Frontal cortex (tissue), 4 donors: ENCODE results near the gene PGM2. TPM values are rescaled to one million over a fixed set of nuclear protein-coding genes. Genes with fewer than 3 reads are reported as not detected.
"Not testable (repeated sequence)": the region's sequence is repeated elsewhere in the genome, so short reads cannot be mapped to it uniquely, and the experiment has no call there.

Source experiments
- DNase-seq, 2 donors: peaks; one replicate each; pipeline ENCODE4 v3.0.0; 2012; ENCODE audit warnings: low spot score in 2 of 2
- FAIRE-seq: peaks from 2 replicates; lab custom pipeline; 2012; peaks lifted over from hg19 to GRCh38; lab: Jason Lieb, UNC
- total RNA-seq: library from RNA; depleted of rRNA; stranded (reverse); fragments of >200 nt; gene quantifications from one replicate; pipeline ENCODE4 v1.2.3, GENCODE V29; 2014
- donor health status: control.
- donor health status: control.
- donor health status: control.

Gene PGM2
- total RNA-seq, result 10.6 TPM

DNA sequence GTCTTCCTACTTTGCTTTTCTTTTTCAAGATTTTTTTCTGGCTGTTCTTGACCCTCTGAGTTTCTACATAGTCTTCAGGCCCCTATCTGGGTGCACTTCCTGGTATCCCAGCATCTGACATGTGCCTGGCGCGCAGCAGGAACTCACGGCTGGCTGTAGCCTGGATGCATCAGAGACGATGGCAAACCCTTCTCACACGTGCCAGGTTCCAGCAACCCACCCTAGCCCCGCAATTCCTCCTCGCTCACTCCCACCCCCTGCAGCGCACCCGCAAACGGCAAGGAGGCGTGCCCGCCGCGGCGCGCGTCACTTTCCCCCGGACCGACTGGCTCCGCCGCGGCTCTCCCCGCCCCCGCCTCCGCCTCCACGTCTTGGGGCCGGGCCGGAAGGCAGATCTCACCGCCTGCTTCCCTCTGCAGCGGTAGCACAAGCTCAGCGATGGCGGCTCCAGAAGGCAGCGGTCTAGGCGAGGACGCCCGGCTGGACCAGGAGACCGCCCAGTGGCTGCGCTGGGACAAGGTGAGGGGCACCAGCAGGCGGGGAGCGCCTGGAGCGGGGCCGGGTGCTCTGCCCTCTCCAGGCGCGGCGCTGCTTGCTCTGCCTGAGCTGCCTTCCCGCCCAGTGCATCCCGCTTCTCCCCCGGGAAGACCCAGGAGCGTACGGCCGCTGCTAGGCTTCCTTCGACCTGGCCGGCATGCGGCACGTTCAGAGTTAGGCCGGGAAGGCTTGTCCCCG lies at the start of gene PGM2:
Gene PGM2, plus strand, starts transcription at position 392 of the 735 bp plus-strand sequence. Its CDS starts 47 bp downstream, at position 439.
- no peak for FAIRE-seq
- peak; percentile 67 to 86 for DNase-seq

DNA sequence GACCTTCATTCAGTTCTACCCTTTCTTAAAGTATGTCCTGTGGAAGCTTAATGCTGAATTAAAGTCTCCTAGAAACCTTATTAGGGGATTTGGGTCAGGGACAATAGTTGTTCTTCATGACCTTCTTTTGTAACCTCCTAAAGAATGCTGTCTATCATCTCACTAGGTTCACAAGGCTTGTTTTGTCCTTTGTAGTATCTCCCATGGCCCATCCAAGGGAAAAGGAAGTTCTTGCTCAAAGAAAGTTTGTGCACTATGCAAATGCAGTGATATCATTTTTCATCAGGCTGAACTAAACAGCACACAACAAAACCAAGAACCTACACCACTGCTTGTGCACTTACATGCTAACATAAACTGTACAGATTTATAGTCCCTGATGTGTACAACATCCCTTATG lies 46.6 kb upstream of the PGM2 start:
- FAIRE-seq, result no peak
- DNase-seq, result no peak

DNA sequence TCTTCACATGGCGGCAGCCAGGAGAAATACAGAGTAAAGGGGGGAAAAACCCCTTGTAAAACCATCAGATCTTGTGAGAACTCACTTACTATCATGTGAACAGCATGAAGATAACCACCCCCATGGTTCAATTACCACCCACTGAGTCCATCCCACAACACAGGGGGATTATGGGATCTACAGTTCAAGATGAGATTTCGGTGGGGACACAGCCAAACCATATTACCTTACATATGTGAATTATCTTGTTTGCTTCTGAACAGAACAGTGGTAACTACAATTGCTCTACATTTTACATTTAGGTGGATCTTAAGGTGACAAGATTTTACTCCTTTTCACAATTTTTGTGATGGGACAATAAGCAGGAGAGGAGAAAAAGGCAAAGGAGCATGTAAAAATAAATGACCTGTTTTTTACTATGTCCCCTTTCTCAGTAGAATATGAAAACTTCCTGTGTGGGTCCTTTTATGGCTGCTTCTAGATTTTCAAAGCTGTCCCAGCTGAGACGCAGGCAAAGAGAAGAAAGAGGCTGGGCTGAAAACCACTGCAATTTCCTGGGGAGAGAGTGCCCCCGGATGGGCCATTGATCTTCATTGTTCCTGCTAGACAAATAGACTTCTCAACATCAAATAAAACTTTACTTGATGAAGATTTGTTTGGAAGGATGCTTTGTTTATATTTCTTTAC lies 45.9 kb upstream of the PGM2 start:
- FAIRE-seq, result no peak

DNA sequence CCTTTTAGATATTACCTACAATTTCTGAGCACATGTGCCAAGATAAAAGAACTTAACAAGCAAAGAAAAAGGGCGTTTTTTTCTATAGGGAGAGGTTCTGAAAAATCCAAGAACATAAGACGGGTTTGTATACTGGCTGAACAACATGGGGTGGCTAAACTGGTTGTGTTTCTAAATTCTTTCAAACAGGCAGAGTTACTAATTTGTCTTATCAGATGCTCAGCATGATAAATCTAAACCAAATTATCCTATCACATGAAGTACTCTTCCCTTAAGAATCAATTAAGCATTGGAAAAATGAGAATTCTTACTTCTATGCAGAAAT lies 45.4 kb upstream of the PGM2 start:
- no peak for DNase-seq
- FAIRE-seq, result no peak

More for the DNA sequence above, 45.9 kb upstream of the PGM2 start:
- no peak for DNase-seq

DNA sequence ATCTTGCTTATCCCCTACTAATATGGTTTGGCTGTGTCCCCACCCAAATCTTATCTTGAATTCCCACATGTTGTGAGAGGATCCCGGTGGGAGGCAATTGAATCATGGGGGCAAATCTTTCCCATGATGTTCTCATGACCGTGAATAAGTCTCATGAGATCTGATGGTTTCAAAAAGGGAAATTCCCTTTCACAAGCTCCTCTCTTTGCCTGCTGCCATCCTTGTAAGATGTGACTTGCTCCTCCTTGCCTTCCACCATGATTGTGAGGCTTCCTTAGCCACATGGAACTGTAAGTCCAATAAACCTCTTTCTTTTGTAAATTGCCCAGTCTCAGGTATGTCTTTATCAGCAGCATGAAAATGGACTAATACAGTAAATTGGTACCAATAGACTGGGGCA lies 40.2 kb upstream of the PGM2 start:
- FAIRE-seq, DNase-seq: not testable (repeated sequence)

DNA sequence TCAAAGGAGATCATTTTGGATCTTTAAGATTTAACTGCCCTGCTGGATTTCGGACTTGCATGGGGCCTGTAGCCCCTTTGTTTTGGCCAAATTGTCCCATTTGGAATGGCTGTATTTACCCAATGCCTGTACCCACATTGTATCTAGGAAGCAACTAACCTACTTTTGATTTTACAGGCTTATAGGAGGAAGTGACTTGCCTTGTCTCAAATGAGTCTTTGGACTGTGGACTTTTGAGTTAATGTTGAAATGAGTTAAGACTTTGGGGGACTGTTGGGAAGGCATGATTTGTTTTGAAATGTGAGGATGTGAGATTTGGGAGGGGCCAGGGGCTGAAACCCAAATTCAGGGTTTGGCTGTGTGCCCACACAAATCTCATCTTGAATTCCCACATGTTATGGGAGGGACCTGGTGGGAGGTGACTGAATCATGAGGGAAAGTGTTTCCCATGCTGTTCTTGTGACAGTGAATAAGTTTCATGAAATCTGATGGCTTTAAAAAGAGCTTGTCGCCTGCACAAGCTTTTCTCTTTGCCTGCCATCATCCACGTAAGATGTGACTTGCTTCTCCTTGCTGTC lies 38.5 kb upstream of the PGM2 start:
- FAIRE-seq, DNase-seq: not testable (repeated sequence)

DNA sequence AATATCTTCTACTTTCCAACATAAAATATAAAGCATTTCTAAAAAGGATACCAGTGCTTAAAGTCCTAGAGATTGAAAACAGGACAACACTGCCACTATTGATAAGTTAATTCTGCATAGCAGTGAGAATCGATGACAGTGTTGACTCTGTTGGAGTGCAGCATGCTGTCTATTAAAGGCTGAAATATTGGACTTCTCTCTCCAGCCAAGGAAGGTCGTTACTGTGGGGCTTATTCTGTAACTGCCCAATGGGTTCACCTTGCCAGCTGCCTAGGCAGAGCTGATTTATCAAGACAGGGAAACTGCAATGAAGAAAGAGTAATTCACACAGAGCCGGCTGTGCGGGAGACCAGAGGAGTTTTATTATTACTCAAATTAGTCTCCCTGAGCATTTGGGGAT lies 37.7 kb upstream of the PGM2 start:
- DNase-seq (no peak), FAIRE-seq (no peak)

DNA sequence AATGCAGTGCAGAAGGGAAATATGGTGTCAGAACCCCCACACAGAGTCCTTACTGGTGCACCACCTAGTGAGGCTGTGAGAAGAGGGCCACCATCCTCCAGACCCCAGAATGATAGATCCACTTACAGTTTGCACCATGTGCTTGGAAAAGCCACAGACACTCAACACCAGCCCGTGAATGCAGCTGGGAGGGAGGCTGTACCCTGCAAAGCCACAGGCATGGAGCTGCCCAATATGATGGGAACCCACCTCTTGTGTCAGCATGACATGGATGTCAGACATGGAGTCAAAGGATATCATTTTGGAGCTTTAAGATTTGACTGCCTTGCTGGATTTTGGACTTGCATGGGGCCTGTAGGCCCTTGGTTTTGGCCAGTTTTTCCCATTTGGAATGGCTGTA lies 34.2 kb upstream of the PGM2 start:
- no peak for FAIRE-seq

DNA sequence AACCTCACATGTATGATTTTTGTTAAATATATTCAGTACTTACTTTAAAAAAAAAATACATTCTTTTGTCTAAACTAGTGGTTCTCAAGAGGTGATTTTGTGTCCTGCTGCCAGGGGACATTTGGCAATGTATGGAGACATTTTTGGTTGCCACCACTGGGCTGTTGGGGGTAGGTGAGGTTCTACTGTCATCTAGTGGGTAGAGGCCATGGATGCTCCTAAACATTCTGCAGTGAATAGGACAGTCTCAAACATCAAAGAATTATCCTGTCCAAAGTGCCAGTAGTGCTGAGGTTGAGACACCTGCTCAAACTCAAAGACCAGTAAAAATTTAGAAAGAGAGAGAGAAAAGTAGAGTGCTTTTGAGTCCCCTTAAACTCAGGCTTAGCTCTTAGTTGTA lies 32.9 kb upstream of the PGM2 start:
- FAIRE-seq, result no peak
- DNase-seq, result no peak

More for the DNA sequence above, 34.2 kb upstream of the PGM2 start:
- no peak for DNase-seq

DNA sequence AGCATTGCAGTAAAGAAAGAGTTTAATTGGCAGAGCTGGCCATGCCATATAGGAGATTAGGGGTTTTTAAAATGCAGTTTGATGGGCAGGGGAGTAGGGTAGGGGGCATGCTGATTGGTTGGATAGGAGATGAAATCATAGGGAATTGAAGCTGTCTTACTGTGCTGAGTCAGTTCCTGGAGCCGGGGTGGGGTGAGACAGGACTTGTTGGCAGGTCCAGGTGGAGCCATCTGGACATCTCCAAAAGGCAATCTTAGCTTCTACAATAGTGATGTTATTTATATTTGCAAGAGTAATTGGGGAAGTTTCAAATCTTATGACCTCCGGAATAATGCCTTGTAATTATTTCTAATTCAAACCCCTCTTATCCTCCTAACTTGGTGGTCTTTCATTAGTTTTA lies 32.4 kb upstream of the PGM2 start:
- DNase-seq, result no peak
- no peak for FAIRE-seq

DNA sequence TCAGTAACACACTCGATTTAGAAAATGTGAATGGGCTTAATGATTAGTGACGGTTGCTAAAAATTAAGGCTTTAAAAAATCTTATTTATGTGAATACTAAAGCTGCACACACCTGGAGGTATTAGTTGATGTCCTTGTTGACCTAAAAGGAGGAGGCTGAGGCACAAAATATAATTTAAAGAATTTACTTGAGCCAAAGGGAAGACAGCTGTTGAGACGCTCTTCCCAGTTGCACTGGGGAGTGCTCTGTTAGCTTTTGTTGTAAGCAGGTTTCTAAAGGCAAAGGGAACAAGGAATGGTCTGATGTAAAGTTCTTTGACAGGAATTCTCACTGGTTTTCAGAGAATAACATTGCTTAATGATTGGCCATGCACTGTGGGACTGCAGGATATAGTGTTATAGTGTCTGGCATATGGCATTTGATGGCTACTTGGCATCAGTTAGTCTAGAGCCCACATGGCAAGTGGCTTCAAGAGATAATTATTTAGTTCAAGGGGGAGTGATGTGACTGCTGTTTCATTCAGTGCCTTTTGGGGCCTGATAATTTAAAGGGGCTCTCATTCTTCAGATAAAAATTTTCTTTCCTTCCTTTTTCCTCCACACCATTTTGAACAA lies 30.8 kb upstream of the PGM2 start:
- FAIRE-seq, result no peak
- no peak for DNase-seq

DNA sequence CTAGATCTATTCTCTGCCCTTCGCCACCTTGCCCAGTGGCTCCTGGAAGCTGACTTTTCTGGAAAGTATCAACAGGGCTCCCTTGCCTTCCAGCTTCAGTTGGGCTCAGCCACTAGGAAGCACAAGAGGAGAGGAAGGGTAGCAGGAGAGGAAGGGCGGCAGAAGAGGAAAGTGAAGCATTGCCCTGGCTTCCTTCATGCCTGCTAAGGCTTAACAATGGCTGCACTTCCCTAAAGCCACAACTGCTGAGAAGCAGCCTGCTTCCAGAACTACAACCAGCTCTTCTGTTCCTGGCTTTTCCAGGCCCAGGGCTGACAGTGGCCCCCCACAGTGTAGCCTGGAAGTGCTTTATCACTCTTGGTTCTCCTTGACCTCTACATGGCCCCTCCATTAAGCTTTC lies 29.1 kb upstream of the PGM2 start:
- DNase-seq (no peak), FAIRE-seq (no peak)

DNA sequence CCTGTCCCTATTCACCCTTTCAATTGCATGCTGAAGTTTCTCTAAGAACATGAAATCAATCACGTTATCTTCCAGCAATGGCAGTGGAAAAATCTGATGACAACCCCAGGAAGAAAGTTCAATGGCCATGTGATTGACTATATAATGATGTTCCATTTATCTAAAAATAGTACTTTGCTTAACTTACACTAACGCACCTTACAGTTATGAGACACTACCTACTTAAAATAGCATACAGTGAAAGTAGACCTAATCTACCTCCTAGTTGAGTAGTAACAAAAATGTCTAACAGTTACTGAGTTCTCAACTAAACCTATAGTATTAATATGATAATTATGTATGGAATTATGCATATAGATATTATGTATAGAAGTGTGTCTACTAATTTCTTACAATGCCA lies 28.6 kb upstream of the PGM2 start:
- DNase-seq (no peak), FAIRE-seq (no peak)

DNA sequence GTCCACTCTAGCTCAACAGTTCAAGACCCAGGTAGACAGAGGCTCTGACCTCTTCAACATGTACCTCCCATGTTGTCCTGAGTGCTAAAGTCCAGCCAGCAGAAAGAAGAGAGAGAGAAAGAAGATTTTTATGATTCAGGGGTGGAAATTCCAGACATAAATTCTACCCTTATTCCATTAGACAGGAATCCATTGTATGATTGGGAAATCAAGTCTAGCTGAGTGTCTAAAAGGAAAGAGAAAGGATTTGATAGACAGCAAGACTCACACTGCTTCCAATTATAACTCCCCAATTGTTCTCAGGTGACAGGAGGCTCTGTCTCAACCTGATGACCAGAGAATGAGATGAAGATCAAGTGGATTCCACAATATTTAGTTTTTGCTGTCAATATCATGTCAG lies 27.9 kb upstream of the PGM2 start:
- no peak for FAIRE-seq
- DNase-seq, result no peak

DNA sequence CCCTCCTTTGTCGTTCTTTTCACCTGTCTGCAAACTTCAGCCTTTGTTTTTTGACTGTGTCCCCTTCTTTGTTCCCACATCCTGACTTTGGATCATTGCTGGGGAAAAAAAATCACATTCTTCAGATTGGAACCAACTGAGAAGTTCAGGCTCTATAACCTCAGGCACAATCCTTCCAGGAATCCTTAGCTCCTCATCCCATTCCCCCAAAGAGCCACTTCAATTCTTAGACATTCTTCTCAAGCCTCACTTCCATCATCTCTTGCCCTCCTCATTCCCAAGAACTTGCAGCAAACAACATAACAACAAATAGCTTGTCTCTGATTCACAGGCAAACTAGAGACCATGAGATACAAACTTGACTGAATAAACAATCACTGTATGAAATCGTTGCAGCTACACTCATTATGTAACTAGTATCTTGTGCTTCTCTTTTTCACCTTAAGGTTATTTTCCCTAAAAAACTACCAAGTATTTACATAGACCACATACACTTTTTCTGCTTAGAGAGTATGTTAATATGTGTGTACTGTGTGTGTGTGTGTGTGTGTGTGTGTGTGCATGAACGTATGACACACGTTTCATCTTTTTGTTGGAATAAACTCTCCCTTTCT lies 26.4 kb upstream of the PGM2 start:
- no peak for DNase-seq
- FAIRE-seq, result no peak

DNA sequence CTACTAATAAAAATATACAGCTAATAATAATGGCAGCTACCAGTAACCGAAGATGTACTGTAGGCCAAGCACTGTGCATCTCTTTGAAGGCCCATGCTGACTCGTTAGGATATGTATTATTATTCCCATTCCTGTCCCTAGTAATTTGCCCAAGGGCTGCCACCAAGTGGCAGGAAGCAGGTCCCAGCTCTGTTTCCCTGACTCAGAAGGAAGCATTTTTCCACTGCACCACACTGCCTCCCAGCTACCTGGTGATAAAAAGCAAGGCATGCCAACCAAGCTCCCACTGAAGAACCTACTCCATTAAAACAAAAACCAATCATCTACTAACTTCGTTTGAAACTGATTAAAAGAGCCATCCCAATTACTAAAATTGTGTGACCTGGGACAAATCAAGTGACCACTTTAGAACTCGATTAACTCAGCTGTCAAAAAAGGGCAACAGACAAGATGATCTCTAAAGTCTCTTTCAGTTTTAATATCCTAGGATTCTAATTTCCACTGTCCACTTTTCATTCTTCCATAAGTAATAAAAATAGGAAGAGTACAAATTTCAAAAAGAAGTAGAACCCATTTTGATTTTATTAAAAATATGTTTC lies 24.3 kb upstream of the PGM2 start:
- DNase-seq (peak in 1 of 2 donors; percentile 35), FAIRE-seq (no peak)

DNA sequence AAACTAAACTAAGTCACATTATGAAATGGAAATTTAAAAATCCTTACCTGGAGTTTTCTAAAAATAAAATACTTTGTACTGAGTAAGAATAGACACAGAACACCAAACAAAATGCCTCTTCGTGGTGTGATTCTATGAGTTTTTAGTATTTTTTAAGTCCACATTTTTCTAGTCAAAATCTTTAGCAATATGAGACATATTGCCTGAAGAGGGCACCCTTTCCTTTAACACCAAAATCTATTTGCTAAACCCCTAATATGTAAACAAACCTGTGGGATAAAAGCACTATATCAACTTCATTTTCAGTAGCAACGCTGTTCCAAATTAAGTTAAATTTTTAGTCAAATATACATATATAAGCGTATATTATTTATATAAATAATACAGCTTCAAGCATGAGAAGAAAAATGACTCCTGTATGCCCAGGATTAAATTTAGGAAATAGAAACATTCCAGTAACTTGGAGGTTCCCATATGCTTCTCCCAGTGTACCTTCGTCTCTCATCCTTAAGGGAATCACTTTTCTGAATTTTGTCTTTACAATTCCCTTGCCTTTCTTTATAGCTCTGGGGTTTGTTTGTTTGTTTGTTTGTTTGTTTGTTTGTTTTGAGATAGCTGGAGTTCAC lies 23.0 kb upstream of the PGM2 start:
- FAIRE-seq (peak; percentile 86), DNase-seq (peak in 1 of 2 donors; percentile 20)

DNA sequence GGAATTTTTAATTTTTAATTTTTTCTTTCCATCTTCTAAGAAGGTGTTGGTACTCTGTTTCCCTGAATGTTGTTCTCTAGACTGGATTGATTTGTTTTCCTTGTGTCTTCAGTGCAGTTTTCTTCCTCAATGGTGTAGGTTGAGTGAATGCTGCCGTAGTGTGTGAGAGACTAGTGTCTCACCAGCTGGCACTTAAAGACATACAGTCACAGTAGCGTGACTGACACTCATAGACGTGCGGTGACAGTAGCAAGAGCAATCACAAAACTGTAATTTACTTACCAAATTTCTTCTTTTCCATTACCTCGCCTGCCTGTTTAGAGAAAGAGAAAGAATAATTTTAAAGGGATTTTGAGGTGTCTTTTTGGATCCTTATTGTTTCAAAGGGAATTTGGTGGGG lies 21.4 kb upstream of the PGM2 start:
- DNase-seq, result no peak
- FAIRE-seq, result no peak

DNA sequence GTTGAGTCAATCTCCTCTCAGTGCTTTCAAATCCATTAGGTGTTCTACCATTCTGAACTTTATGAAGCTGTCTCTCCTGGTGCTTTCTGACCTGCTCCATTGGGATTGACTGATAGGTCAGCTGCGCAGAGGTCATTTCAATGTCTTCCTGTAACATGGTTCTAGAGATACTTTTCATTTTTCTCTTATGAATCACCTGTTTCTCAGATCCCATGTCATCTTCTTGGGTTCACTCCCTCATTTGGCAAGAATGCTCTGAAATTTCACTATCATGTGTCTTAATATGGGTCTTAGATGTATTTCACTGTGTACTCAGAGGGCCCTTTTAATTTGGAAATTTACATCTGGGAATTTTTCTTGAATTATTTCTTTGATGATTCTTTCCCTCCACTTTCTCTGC lies 13.8 kb upstream of the PGM2 start:
- FAIRE-seq (no peak), DNase-seq (no peak)

DNA sequence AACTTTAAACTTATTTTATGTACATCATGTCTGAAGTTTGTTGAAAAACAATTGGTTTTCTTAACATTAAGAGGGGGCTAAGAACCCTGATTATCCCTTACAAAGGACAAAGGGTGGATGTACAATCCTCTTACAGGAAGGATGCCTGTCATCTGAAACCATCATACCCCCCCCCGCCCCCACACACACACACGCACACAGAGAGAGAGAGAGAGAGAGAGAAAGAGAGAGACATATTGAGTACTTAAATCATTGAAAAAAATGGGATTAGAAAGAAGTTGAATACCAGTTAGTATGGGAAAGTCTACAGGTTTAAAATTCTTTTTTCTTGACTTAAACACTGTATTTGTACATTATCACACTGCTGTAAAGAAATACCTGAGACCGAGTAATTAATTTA lies 10.9 kb upstream of the PGM2 start:
- DNase-seq, result no peak
- FAIRE-seq, result no peak
